Myocyte (in vitro differentiated cells): ENCODE measurements around the gene BRIP1. TPM values are rescaled to one million over a fixed set of nuclear protein-coding genes. Genes with fewer than 3 reads are reported as not detected.
"Not testable (repeated sequence)": the region's sequence is repeated elsewhere in the genome, so short reads cannot be mapped to it uniquely, and the experiment has no call there.

Source experiments
- DNase-seq: peaks from one replicate; pipeline ENCODE4 v3.0.0-alpha.2; 2012; ENCODE audit warnings: low read depth
- total RNA-seq: library from RNA; depleted of rRNA; stranded (reverse); fragments of >200 nt; gene quantifications from 2 replicates; pipeline ENCODE4 v1.2.3, GENCODE V29; 2014

BRIP1 gene
- total RNA-seq, 1 donor from 2014 or later: 0.51 TPM

GRCh38 chr17:61702450-61702849 is 160.9 kb downstream of the BRIP1 start:
- DNase-seq: no peak

GRCh38 chr17:61701978-61702377 is 161.3 kb downstream of the BRIP1 start:
- no peak for DNase-seq

- no peak for DNase-seq
Observed at GRCh38 chr17:61701334-61701733, 162.0 kb downstream of the BRIP1 start.

- peak; percentile 3 for DNase-seq
Observed at GRCh38 chr17:61700252-61700651, 163.1 kb downstream of the BRIP1 start.

GRCh38 chr17:61699694-61700093 is 163.6 kb downstream of the BRIP1 start:
- DNase-seq: no peak

GRCh38 chr17:61699032-61699431 is 164.3 kb downstream of the BRIP1 start:
- no peak for DNase-seq

GRCh38 chr17:61698244-61698643 is 165.1 kb downstream of the BRIP1 start:
- DNase-seq: no peak

- no peak for DNase-seq
Observed at GRCh38 chr17:61695779-61696337, 167.5 kb downstream of the BRIP1 start.

- peak; percentile 1 for DNase-seq
Observed at GRCh38 chr17:61694095-61694494, 169.2 kb downstream of the BRIP1 start.

- DNase-seq: peak; percentile 3
Observed at GRCh38 chr17:61689610-61690180, 173.6 kb downstream of the BRIP1 start.

- DNase-seq: no peak
Observed at GRCh38 chr17:61687769-61688168, 175.6 kb downstream of the BRIP1 start.

GRCh38 chr17:61686113-61686512 is 177.2 kb downstream of the BRIP1 start:
- DNase-seq: no peak

- no peak for DNase-seq
Observed at GRCh38 chr17:61684818-61685217, 178.5 kb downstream of the BRIP1 start.

GRCh38 chr17:61684172-61684571 is 179.2 kb downstream of the BRIP1 start:
- no peak for DNase-seq

GRCh38 chr17:61683466-61683865 is 179.9 kb downstream of the BRIP1 start:
- no peak for DNase-seq

- no peak for DNase-seq
Observed at GRCh38 chr17:61680921-61681320, 182.4 kb downstream of the BRIP1 start.

- no peak for DNase-seq
Observed at GRCh38 chr17:61678339-61678738, 185.0 kb downstream of the BRIP1 start.

GRCh38 chr17:61677150-61677811 is 186.0 kb downstream of the BRIP1 start:
- DNase-seq: not testable (repeated sequence)

- DNase-seq: not testable (repeated sequence)
Observed at GRCh38 chr17:61676522-61676921, 186.8 kb downstream of the BRIP1 start.

GRCh38 chr17:61674609-61675008 is 188.7 kb downstream of the BRIP1 start:
- DNase-seq: not testable (repeated sequence)

GRCh38 chr17:61673019-61673897 is 190.1 kb downstream of the BRIP1 start:
- DNase-seq: not testable (repeated sequence)

- DNase-seq: no peak
Observed at GRCh38 chr17:61672140-61672539, 191.2 kb downstream of the BRIP1 start.
